K562 (cell line): ENCODE measurements around the gene NPAS3. TPM values are rescaled to one million over a fixed set of nuclear protein-coding genes. Genes with fewer than 3 reads are reported as not detected.

Experiments used
- ATAC-seq: fragments of 200-7000 bp; cut with Tn5 transposase; 3 replicates; pipeline ENCODE4 v1.9.1; 2020; ENCODE audit warnings: moderate library complexity
- BruUV-seq: library from RNA; stranded (reverse); fragments of 400-500 nt; replicated peaks from 2 replicates; lab custom pipeline; 2021; lab: Mats Ljungman, UMichigan
- CTCF ChIA-PET: fragments of 300-600 bp; formaldehyde crosslinking; extraction: SDS; loops from one replicate; lab custom pipeline; 2021; ENCODE audit warnings: low intra/inter-chr PET ratio; lab: Yijun Ruan, JAX
- POLR2A ChIA-PET: fragments of 300-600, 350-650 bp; sonication (Branson Sonifier 250); formaldehyde crosslinking; extraction: SDS; loops from one replicate; lab custom pipeline; 2021; ENCODE audit warnings: antibody characterized with exemption, inconsistent platforms; lab: Yijun Ruan, JAX
- DNase-seq, 4 experiments: peaks; one replicate each; pipeline versions ENCODE4 v3.0.0 to v3.0.0-alpha.2; 2011 to 2018; ENCODE audit warnings: low spot score in 3 of 4, mixed read lengths in 3 of 4; ENCODE audit errors: extremely low read depth in 1 of 4
- FAIRE-seq: peaks from 2 replicates; lab custom pipeline; 2011; peaks lifted over from hg19 to GRCh38; lab: Jason Lieb, UNC
- H2AFZ ChIP-seq: 2 replicates; pipeline ENCODE4 v1.6.0; 2011; ENCODE audit warnings: low read depth, low read length, control low read depth, inconsistent platforms
- H3K27ac ChIP-seq: fragments of 200-600 bp; 3 replicates; pipeline ENCODE4 v1.8.0; 2011; ENCODE audit warnings: low read depth, mild to moderate bottlenecking, control low read depth, inconsistent platforms, low read length, moderate library complexity, mixed read lengths; ENCODE audit errors: extremely low read depth
- H3K27me3 ChIP-seq, 2 experiments: fragments of 300-600 bp in 1 of 2; 2 replicates in 1 of 2; 3 replicates in 1 of 2; pipeline versions ENCODE4 v1.6.0 to v1.8.0; 2011; ENCODE audit warnings: inconsistent platforms in 2 of 2, low read length in 2 of 2, mild to moderate bottlenecking in 1 of 2, mixed read lengths in 1 of 2, moderate library complexity in 1 of 2; ENCODE audit not compliant: control insufficient read depth in 2 of 2, insufficient read depth in 2 of 2
- H3K36me3 ChIP-seq: fragments of 300-600 bp; 3 replicates; pipeline ENCODE4 v1.8.0; 2011; ENCODE audit warnings: mild to moderate bottlenecking, low read length, inconsistent platforms; ENCODE audit not compliant: control insufficient read depth, insufficient read depth
- H3K4me1 ChIP-seq, 2 experiments: fragments of 200-600 bp in 1 of 2; replicated peaks in 1 of 2; 2 replicates in 1 of 2; 3 replicates in 1 of 2; pipeline versions ENCODE4 v1.5.1 to v1.8.0; 2011; ENCODE audit warnings: inconsistent platforms in 2 of 2, low read length in 2 of 2, mild to moderate bottlenecking in 1 of 2, mixed read lengths in 1 of 2, moderate library complexity in 1 of 2; ENCODE audit not compliant: control insufficient read depth in 2 of 2, insufficient read depth in 2 of 2
- H3K4me2 ChIP-seq: 2 replicates; pipeline ENCODE4 v1.6.1; 2011; ENCODE audit warnings: low read length, control low read depth, inconsistent platforms, mixed read lengths; ENCODE audit not compliant: insufficient read depth
- H3K4me3 ChIP-seq: fragments of 200-600 bp; sonication (generic), shearing (Covaris generic); 2 replicates; pipeline ENCODE4 v1.5.1; 2016; ENCODE audit warnings: control low read depth, inconsistent platforms
- H3K79me2 ChIP-seq: fragments of 200-600 bp; 3 replicates; pipeline ENCODE4 v1.8.0; 2011; ENCODE audit warnings: low read length, inconsistent platforms; ENCODE audit not compliant: control insufficient read depth, insufficient read depth
- H3K9ac ChIP-seq, 2 experiments: 2 replicates each; pipeline versions ENCODE4 v1.6.0 to v1.6.1; 2011; ENCODE audit warnings: low read depth in 2 of 2, low read length in 2 of 2, control low read depth in 1 of 2, inconsistent platforms in 1 of 2, mild to moderate bottlenecking in 1 of 2, mixed read lengths in 1 of 2; ENCODE audit not compliant: insufficient read depth in 1 of 2
- H3K9me1 ChIP-seq: one replicate; pipeline ENCODE4 v1.6.0; 2011; ENCODE audit warnings: inconsistent platforms, mild to moderate bottlenecking, low read length, moderate library complexity; ENCODE audit not compliant: control insufficient read depth, insufficient read depth
- H3K9me3 ChIP-seq: replicated peaks from 2 replicates; pipeline ENCODE4 v1.5.1; 2011; ENCODE audit warnings: low read depth, low read length, inconsistent platforms; ENCODE audit not compliant: control insufficient read depth, insufficient read depth
- H4K20me1 ChIP-seq: replicated peaks from 2 replicates; pipeline ENCODE4 v1.6.1; 2011; ENCODE audit warnings: low read length, inconsistent platforms, mixed read lengths; ENCODE audit not compliant: control insufficient read depth, insufficient read depth
- ARID2 ChIP-seq: fragments of 450-650 bp; IDR thresholded peaks from 2 replicates; pipeline ENCODE4 v1.6.1; 2017; ENCODE audit warnings: antibody characterized with exemption, mild to moderate bottlenecking
- DDX20 ChIP-seq: fragments of 450-650 bp; IDR thresholded peaks from 2 replicates; pipeline ENCODE4 v1.6.1; 2016; ENCODE audit warnings: missing genetic modification characterization, low read depth, mild to moderate bottlenecking, missing compliant biosample characterization, moderate library complexity
- ETS2 ChIP-seq: IDR thresholded peaks from 2 replicates; pipeline ENCODE4 v1.6.1; 2016; ENCODE audit warnings: borderline replicate concordance, missing genetic modification characterization, mild to moderate bottlenecking, moderate library complexity, missing compliant biosample characterization; ENCODE audit not compliant: poor library complexity, severe bottlenecking
- EZH2 ChIP-seq: IDR thresholded peaks from 2 replicates; pipeline ENCODE4 v1.6.1; 2012; ENCODE audit warnings: low read depth, mild to moderate bottlenecking, inconsistent platforms, low read length, borderline replicate concordance
- HOXB6 ChIP-seq: fragments of 250-450 bp; sonication (Bioruptor Pico); IDR thresholded peaks from 2 replicates; pipeline ENCODE4 v1.5.1; 2022; ENCODE audit warnings: mild to moderate bottlenecking, borderline replicate concordance
- IFI16 ChIP-seq: fragments of 250-450 bp; sonication (Bioruptor Pico); IDR thresholded peaks from 2 replicates; pipeline ENCODE4 v2.1.2; 2022; ENCODE audit warnings: mild to moderate bottlenecking, inconsistent platforms
- KHSRP ChIP-seq: fragments of 450-650 bp; IDR thresholded peaks from 2 replicates; pipeline ENCODE4 v1.6.1; 2017
- RBBP5 ChIP-seq: fragments of 200-600 bp; sonication (generic); IDR thresholded peaks from 2 replicates; pipeline ENCODE4 v1.6.1; 2012; ENCODE audit warnings: borderline replicate concordance, mild to moderate bottlenecking, low read length, control low read depth, inconsistent platforms; ENCODE audit not compliant: insufficient read depth, poor library complexity, severe bottlenecking
- RBM25 ChIP-seq: fragments of 200-400 bp; formaldehyde crosslinking; IDR thresholded peaks from 2 replicates; pipeline ENCODE4 v1.6.1; 2018; ENCODE audit warnings: low read length, low read depth, moderate library complexity; ENCODE audit not compliant: severe bottlenecking
- SAFB2 ChIP-seq: fragments of 200-400 bp; formaldehyde crosslinking; IDR thresholded peaks from 2 replicates; pipeline ENCODE4 v1.6.1; 2018; ENCODE audit warnings: borderline replicate concordance, low read length, low read depth, moderate library complexity; ENCODE audit not compliant: severe bottlenecking
- ZFP30 ChIP-seq: fragments of 250-450 bp; sonication (Bioruptor Pico); IDR thresholded peaks from 2 replicates; pipeline ENCODE4 v1.8.0; 2022; ENCODE audit warnings: moderate library complexity, mild to moderate bottlenecking, inconsistent platforms, borderline replicate concordance
- ZNF589 ChIP-seq: fragments of 200-800 bp; sonication (Bioruptor generic); IDR thresholded peaks from 2 replicates; pipeline ENCODE4 v1.6.1; 2016; ENCODE audit warnings: low read depth, missing genetic modification characterization, missing compliant biosample characterization
- ZNF668 ChIP-seq: fragments of 250-450 bp; sonication (Bioruptor Pico); IDR thresholded peaks from 2 replicates; pipeline ENCODE4 v1.8.0; 2022; ENCODE audit warnings: mild to moderate bottlenecking, inconsistent platforms
- WGBS: fragments of 100-300 bp; shearing (Covaris generic); methylation state at CpG from one replicate; pipeline ENCODE4 v1.1.6; 2016; ENCODE audit warnings: low coverage, mixed read lengths; ENCODE audit not compliant: insufficient coverage; ENCODE audit errors: missing lambda C conversion rate; 5-methylcytosine and 5-hydroxymethylcytosine counted together
- in situ Hi-C: fragments of 300-500 bp; cut with MboI; formaldehyde crosslinking; loops from 4 replicates; pipeline ENCODE4 v1.15.0; 2018; ENCODE audit warnings: inconsistent platforms, mixed read lengths
- intact Hi-C: fragments of 100-400 bp; cut with micrococcal nuclease; formaldehyde crosslinking; loops from 2 replicates; pipeline ENCODE4 v1.14.2; 2022
- polyA plus RNA-seq, 8 experiments: library from polyadenylated mRNA; depleted of rRNA in 4 of 8; stranded (reverse) in 5 of 8; unstranded in 3 of 8; fragments of >200 nt; fragmentation: Nextera tagmentation in 2 of 8; fragmentation: Illumina TruSeq in 1 of 8; extraction: Ambion mirVana in 2 of 8; extraction: Trizol in 1 of 8; gene quantifications; 2 replicates each; pipeline versions ENCODE4 v1.2.1 to v1.2.3, GENCODE V29; 2011 to 2014; ENCODE audit warnings: inconsistent platforms in 1 of 8, missing spikeins in 1 of 8
- total RNA-seq, 7 experiments: library from RNA; depleted of rRNA in 6 of 7; stranded (reverse); fragments of >200 nt in 6 of 7; fragmentation: Illumina TruSeq in 2 of 7; extraction: Trizol in 2 of 7; gene quantifications; 2 replicates each; pipeline versions ENCODE4 v1.2.1 to v1.2.3, GENCODE V29; 2011 to 2021; ENCODE audit warnings: low replicate concordance in 1 of 7
- TF ChIP-seq, protein P1 (sequence below): fragments of 450-650 bp; formaldehyde crosslinking; IDR thresholded peaks from 2 replicates; pipeline ENCODE4 v1.4.0; 2020; ENCODE audit warnings: mild to moderate bottlenecking, moderate library complexity
- TF ChIP-seq, protein P2 (sequence below), 3 experiments: IDR thresholded peaks in 2 of 3; conservative IDR thresholded peaks in 1 of 3; 2 replicates each; pipeline ENCODE4 v1.5.1; 2011 to 2012; ENCODE audit warnings: low read length in 3 of 3, mild to moderate bottlenecking in 3 of 3, control low read depth in 2 of 3, improper control_type of control experiment in 1 of 3, inconsistent platforms in 1 of 3, low read depth in 1 of 3, mixed read lengths in 1 of 3, moderate library complexity in 1 of 3; ENCODE audit not compliant: insufficient read depth in 2 of 3
- TF ChIP-seq, protein P3 (sequence below): fragments of 450-650 bp; formaldehyde crosslinking; IDR thresholded peaks from 2 replicates; pipeline ENCODE4 v1.4.0; 2020; ENCODE audit warnings: mild to moderate bottlenecking

NPAS3 gene
- total and polyA plus RNA-seq, 9 of the 15 experiments (the other 6 are each of a cell fraction or from before 2014, with no cell fraction given): 0.04 TPM; not detected in 8

DNA sequence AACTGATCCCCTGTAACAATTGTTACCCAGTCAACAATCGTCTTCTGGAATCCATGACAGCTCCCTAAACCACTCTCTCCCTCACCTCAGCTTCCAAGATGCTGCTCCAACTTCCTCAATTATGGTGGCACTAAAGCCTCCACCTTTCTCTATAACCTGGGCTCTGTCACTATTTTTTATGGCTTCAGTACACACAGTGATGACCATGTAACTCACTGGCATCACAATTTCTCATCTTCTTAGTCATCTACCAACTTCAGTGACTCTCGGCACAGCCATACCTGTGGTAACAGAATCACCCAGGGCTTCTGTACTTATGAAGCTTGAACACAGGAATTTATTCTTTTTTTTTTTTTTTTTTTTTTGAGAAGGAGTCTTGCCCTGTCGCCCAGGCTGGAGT lies 32.0 kb upstream of the NPAS3 start:
- ATAC-seq: no peak
- no peaks in the 10 kb centered on the region for H3K4me1 ChIP-seq
- H4K20me1 ChIP-seq: no peaks in the 10 kb centered on the region
- no peaks in the 10 kb centered on the region; a peak in 1 of 5 replicates for H3K27me3 ChIP-seq
- H3K36me3 ChIP-seq: no peaks in the 10 kb centered on the region
- no peak overlapping the region for H3K4me3 ChIP-seq
- H3K4me2 ChIP-seq: no peak overlapping the region
- TF ChIP-seq IFI16 (CRISPR knock-in tag) (no peak), RBM25 (no peak), KHSRP (no peak), RBBP5 (no peak), ETS2 (tag) (no peak), ZNF668 (CRISPR knock-in tag) (no peak), ARID2 (no peak), ZNF589 (no peak), ZFP30 (no peak), HOXB6 (CRISPR knock-in tag) (no peak), SAFB2 (no peak), EZH2 (no peak), DDX20 (tag) (no peak)
- TF ChIP-seq, protein P1, sequence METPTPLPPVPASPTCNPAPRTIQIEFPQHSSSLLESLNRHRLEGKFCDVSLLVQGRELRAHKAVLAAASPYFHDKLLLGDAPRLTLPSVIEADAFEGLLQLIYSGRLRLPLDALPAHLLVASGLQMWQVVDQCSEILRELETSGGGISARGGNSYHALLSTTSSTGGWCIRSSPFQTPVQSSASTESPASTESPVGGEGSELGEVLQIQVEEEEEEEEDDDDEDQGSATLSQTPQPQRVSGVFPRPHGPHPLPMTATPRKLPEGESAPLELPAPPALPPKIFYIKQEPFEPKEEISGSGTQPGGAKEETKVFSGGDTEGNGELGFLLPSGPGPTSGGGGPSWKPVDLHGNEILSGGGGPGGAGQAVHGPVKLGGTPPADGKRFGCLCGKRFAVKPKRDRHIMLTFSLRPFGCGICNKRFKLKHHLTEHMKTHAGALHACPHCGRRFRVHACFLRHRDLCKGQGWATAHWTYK: no peak
- TF ChIP-seq, protein P2, sequence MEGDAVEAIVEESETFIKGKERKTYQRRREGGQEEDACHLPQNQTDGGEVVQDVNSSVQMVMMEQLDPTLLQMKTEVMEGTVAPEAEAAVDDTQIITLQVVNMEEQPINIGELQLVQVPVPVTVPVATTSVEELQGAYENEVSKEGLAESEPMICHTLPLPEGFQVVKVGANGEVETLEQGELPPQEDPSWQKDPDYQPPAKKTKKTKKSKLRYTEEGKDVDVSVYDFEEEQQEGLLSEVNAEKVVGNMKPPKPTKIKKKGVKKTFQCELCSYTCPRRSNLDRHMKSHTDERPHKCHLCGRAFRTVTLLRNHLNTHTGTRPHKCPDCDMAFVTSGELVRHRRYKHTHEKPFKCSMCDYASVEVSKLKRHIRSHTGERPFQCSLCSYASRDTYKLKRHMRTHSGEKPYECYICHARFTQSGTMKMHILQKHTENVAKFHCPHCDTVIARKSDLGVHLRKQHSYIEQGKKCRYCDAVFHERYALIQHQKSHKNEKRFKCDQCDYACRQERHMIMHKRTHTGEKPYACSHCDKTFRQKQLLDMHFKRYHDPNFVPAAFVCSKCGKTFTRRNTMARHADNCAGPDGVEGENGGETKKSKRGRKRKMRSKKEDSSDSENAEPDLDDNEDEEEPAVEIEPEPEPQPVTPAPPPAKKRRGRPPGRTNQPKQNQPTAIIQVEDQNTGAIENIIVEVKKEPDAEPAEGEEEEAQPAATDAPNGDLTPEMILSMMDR (IDR thresholded peaks at IDR 0.05 in 2 of 3, conservative IDR thresholded peaks at IDR 0.05 in 1 of 3; ENCODE audit: insufficient read depth in 2 of 3, low read depth in 1 of 3, low read length in 3 of 3): no peak
- TF ChIP-seq, protein P3, sequence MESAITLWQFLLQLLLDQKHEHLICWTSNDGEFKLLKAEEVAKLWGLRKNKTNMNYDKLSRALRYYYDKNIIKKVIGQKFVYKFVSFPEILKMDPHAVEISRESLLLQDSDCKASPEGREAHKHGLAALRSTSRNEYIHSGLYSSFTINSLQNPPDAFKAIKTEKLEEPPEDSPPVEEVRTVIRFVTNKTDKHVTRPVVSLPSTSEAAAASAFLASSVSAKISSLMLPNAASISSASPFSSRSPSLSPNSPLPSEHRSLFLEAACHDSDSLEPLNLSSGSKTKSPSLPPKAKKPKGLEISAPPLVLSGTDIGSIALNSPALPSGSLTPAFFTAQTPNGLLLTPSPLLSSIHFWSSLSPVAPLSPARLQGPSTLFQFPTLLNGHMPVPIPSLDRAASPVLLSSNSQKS: no peak
- TF ChIP-seq, all 486 proteins: peak for 0
- no peak overlapping the region for H3K27ac ChIP-seq
- in situ Hi-C loops (no loop called here), intact Hi-C loops (no loop called here)
- 0% methylated on average over 2 of the region's 3 CpGs for WGBS
- no peaks in the 10 kb centered on the region for H3K9me1 ChIP-seq
- no peak overlapping the region for H2AFZ ChIP-seq
- H3K9me3 ChIP-seq: no peaks in the 10 kb centered on the region
- DNase-seq: no peak
- H3K79me2 ChIP-seq: no peaks in the 10 kb centered on the region
- ChIA-PET CTCF (no interaction called here), POLR2A (no interaction called here)
- no TSS peak for BruUV-seq
- H3K9ac ChIP-seq: no peak overlapping the region
- no peak for FAIRE-seq
